ENCODE measurements around the gene FAM13A.

DNA sequence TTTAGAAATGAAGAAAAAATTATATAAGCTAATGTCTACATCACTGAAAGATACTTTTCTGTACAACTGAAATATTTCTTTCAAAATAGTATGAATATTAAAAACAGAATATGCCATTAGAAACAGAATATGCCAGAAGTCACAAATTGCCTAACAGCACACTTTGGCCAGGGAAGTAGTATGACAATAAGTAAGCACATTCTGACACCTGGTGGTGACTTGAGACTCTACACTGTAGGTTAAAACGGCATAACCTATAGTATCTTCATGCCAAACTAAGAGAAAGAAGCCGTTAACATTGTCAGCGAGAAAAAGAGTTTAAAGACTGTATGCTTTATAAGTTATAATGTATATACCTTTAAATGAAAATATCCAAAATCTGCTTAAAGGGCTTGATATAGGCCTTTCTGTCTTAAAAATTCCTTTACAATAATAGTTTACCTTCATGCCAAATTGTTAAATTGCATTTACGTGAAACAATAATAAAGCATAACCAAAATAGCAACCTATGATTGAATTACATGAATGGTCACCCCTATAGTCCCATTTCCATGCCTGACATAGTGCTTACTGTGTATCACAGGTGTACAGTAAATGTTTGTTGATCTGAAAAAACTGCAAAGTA lies 32.8 kb downstream of the FAM13A start:
- peak; percentile 98 for TF ChIP-seq SMC3 (IDR thresholded peaks at IDR 0.05; ENCODE audit: low read depth, low read length)
- TF ChIP-seq, protein P1, sequence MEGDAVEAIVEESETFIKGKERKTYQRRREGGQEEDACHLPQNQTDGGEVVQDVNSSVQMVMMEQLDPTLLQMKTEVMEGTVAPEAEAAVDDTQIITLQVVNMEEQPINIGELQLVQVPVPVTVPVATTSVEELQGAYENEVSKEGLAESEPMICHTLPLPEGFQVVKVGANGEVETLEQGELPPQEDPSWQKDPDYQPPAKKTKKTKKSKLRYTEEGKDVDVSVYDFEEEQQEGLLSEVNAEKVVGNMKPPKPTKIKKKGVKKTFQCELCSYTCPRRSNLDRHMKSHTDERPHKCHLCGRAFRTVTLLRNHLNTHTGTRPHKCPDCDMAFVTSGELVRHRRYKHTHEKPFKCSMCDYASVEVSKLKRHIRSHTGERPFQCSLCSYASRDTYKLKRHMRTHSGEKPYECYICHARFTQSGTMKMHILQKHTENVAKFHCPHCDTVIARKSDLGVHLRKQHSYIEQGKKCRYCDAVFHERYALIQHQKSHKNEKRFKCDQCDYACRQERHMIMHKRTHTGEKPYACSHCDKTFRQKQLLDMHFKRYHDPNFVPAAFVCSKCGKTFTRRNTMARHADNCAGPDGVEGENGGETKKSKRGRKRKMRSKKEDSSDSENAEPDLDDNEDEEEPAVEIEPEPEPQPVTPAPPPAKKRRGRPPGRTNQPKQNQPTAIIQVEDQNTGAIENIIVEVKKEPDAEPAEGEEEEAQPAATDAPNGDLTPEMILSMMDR (conservative IDR thresholded peaks at IDR 0.05; ENCODE audit: low read depth, low read length) = peak; percentile 89
- TF ChIP-seq MAFK (IDR thresholded peaks at IDR 0.05; ENCODE audit: low read depth, low read length) = no peak
- peak; percentile 87 for TF ChIP-seq CEBPB (IDR thresholded peaks at IDR 0.05; ENCODE audit: low read depth, low read length)

All from IMR-90 (cell line).